Activated CD4-positive, alpha-beta T cell treated with anti-CD3 and anti-CD28 coated beads, Interleukin-2, amount 50 U/mL, for 1 hour (primary cell): ENCODE results near the gene KCNMA1.
"Not testable (repeated sequence)": the region's sequence is repeated elsewhere in the genome, so short reads cannot be mapped to it uniquely, and the experiment has no call there.

Source experiments
- DNase-seq: peaks from one replicate; pipeline ENCODE4 v3.0.0-alpha.2; 2020

KCNMA1 gene

DNA sequence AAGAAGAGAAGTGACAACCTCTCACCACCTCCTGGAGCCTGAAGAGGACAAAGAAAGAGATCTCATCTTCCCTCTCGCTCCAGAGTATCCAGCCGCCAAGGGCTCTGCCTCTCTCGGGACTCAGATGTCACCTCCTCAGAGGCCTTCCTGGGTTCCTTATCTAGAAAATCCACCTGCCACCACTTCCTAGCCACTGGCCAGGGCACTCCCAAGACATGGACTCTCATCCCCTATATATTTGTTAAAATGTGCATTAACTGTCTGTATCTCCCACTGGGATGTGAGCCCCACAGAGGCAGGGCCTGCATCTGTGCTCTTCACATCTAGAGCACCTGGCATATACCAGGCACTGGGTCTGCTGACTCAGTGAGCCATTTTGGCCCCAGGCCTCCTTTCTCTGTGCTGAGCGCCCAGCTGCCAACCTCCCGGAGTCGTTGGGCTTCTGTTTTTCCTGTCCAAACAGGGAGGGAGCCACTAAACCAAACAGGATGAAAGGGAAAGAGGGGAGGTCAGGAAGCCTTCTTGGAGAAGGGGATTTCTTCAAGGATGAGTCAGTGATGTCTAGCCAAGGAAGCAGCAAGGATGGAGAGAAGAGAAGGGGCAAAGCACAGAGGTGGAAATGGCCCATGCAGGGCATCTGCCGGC lies 58.9 kb downstream of the KCNMA1 start:
- DNase-seq: no peak

GRCh38 chr10:77577666-77578229 lies 59.9 kb downstream of the KCNMA1 start:
- DNase-seq: no peak

DNA sequence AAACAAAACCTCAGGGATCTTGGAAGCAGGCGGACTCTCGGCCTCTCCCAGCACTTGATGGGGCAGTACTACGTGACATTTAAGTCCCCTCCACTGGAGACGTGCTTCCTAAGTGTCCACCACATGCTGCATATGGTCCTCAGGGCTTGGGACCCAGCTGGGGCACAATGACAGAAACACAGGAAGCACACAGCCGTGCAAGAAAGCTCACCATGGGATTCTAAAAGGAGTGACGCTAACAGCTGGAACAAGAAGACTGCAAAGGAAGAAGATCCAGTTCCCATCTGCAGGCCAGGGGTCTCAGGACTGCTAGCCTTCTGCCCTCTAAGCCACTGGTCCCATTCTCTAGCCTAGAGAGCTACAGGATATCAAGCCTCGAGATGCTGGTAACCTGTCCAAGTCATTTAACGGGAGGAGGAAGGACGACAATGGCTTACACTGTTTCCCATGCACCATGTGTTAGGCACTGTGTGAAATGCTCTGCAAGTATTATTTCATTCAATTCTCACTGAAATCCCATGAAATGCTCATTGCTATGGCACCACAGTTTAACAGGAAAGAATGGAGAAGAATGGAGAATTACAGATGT lies 61.1 kb downstream of the KCNMA1 start:
- no peak for DNase-seq

GRCh38 chr10:77576007-77576367 lies 61.6 kb downstream of the KCNMA1 start:
- no peak for DNase-seq

GRCh38 chr10:77575271-77576006 lies 62.2 kb downstream of the KCNMA1 start:
- DNase-seq: no peak

DNA sequence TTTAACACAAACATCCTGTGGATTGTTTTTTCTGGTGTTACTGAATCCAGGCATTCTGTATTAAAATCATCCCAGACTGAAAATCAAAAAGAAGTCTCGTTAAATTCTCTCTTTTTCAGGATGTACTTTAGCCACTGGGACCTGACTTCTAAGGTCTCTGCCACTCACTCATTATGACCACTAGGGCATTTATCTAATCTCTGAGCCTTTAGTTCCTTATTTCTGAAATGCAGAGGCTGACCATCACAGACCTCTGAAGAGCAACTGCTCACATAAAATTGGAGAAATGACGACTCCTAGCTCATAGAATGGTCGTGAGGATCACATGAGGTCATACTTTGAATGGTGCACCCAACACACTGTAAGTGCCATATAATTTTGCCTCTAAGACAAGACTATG lies 63.2 kb downstream of the KCNMA1 start:
- no peak for DNase-seq

DNA sequence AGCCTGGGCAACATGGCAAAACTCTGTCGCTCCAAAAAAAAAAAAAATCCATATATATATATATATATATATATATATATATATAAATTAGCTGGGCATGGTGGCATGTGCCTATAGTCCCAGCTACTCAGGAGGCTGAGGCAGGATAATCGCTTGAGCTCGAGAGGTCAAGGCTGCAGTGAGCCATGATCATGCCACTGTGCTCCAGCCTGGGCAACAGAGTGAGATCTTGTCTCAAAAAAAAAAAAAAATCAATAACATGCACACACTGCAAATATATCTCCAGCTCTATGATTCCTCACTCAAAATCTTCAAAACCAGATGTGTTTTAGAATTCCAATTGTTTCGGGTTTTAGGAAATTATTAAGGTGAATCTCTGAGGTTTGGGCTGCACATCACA lies 65.1 kb downstream of the KCNMA1 start:
- DNase-seq: not testable (repeated sequence)

GRCh38 chr10:77571490-77571889 lies 66.1 kb downstream of the KCNMA1 start:
- DNase-seq: no peak

GRCh38 chr10:77566914-77567566 lies 70.6 kb downstream of the KCNMA1 start:
- DNase-seq: no peak

- DNase-seq: no peak
Measured at GRCh38 chr10:77566236-77566635, 71.4 kb downstream of the KCNMA1 start.

DNA sequence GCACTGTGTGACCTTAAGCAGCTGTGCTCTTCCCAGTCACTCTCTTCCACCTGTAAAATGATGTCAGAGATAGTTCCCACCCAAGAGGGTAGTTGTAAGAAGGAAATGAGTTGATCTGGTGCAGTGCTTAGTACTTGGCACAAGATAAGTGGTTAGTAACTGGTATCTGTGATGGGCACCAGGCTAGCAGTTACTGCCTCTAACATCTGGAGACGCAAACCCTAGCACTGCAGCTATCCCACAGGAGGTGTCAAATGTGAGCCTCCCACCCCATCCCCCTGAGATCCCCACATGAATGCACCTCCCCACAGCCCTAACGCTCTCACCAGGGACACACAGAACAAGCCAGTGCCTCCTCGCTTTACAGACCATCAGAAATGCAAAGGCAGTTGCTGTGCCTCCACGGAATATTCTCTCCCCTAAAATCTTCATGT lies 72.0 kb downstream of the KCNMA1 start:
- DNase-seq: no peak

GRCh38 chr10:77564731-77565589 lies 72.6 kb downstream of the KCNMA1 start:
- DNase-seq: no peak

DNA sequence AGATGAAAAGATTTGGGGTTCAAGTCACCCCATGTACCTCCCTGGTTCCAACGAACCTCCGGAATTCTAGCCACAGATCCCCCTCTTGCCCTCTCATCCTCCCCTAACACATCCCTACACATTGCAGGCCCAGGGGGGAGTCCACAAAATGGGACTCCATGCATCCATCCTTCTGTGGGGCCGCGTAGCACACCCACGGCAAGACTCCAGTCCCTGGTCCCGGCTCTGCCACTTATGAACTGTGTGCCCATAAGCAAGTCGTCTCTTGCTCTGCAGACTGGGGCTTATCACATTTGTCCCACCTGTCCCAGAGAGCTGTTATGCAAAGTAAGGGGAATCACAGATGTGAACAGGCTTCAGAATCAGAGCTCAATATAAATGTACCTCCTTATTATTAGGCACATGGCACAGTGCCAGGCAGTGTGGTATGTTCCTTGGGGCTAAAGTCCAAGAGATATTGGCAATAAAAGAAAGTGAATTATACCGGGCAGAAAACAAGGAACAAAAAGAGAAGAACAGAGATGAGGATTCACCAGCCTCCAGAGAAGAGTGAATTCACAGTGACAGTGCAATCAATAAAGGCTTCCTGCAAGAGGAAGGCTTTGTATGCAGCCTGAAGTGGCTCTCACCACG lies 73.9 kb downstream of the KCNMA1 start:
- DNase-seq: no peak

DNA sequence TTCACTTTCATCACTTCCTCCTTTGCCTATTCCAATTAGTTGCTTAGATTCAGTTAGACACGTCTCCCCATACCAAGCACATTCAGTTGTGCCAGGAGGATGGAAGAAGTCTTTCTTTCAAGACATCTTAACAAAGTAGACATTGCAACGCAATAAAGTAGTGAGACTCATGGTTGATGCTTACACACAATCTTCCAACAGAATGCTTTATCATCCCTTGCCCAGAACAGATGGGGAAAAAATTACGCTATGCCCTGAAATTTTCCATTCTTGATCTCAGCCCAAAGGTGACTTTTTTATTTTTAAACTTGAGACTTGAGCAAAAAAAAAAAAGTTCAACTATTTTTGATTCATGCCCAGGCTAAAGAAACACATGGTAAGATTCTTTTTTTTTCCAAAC lies 74.9 kb downstream of the KCNMA1 start:
- no peak for DNase-seq

DNA sequence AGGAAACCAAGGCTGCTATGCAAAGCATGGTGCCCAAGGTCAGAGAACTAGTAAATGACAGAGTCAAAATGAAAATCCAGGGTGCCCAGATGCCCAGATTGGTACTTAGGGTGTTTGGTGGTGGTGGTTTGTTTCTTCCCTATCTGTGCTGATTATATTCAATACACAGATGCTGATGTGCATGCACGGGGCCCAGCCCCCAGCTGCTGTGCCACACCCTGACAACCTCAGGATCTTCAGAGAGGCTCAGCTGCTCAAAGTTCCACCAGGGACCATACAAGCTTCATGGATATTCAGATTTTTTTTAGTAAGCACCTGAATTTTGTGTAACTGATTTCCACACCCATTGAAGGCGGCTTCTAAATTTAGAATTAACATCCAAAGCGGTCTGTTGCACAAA lies 75.6 kb downstream of the KCNMA1 start:
- DNase-seq: no peak

GRCh38 chr10:77560471-77560870 lies 77.1 kb downstream of the KCNMA1 start:
- DNase-seq: no peak

- no peak for DNase-seq
Measured at GRCh38 chr10:77560052-77560451, 77.6 kb downstream of the KCNMA1 start.

DNA sequence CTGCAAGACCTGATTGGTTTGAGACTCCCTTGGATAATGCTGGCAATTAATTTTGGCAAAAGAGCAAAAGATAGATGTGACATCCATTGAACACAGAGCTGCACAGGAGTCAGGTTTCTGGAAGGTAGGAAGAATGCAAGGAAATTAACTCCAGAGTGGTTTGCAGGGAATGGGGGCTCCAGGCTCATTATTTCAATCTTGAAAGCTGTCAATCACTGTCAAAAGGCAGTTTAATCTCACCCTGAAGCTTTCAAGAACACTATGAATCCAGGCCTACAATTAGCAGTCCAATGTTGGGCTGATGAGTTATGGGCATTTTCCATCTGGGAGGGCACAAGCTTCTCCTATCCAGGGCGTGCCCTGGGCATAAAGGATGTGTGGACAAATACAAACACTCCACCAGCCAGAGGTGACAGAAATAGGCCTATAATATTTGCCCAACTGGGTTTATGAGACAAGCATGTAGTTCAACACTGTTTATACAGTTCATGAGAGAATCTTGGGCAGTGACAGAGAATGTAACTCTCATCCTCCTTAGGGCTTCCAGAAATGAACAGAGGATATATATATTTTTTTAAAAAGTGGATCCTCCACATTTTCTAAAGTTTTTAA lies 80.5 kb downstream of the KCNMA1 start:
- no peak for DNase-seq

- no peak for DNase-seq
Measured at GRCh38 chr10:77555591-77556212, 81.9 kb downstream of the KCNMA1 start.

GRCh38 chr10:77554996-77555397 lies 82.6 kb downstream of the KCNMA1 start:
- no peak for DNase-seq

- DNase-seq: no peak
Measured at GRCh38 chr10:77553966-77554365, 83.6 kb downstream of the KCNMA1 start.
